Measurements from ENCODE around the gene ZFR.

Gene ZFR

GRCh38 chr5:32482193-32482592 is 37.7 kb upstream of the ZFR start:
- H4K5ac ChIP-seq (ENCODE audit: low read length) = no peak overlapping the region
- H2BK15ac ChIP-seq (replicated peaks; ENCODE audit: low read depth) = no peak overlapping the region
- no peak overlapping the region for H4K8ac ChIP-seq (ENCODE audit: low read depth, low read length)
- H3K4ac ChIP-seq (ENCODE audit: low read depth, low read length) = no peak overlapping the region
- H3K36me3 ChIP-seq (ENCODE audit: control insufficient read depth, insufficient read depth, low read length) = no peaks in the 10 kb centered on the region
- no peaks in the 10 kb centered on the region for H3K4me1 ChIP-seq (ENCODE audit: control insufficient read depth, low read depth, low read length)
- H2AK5ac ChIP-seq (ENCODE audit: low read length) = no peak overlapping the region
- H3K27ac ChIP-seq (ENCODE audit: low read depth, low read length) = no peak overlapping the region
- no peak overlapping the region for H3K18ac ChIP-seq (ENCODE audit: low read length)
- H3K23ac ChIP-seq (ENCODE audit: low read length) = no peak overlapping the region
- no peak overlapping the region for H3K4me3 ChIP-seq (ENCODE audit: low read length)
- H3K27me3 ChIP-seq (ENCODE audit: insufficient read depth, low read length, poor library complexity) = no peaks in the 10 kb centered on the region
- H3K79me1 ChIP-seq (ENCODE audit: low read length) = no peaks in the 10 kb centered on the region
- no peak overlapping the region for H3K4me2 ChIP-seq (ENCODE audit: low read length)
- no peak for DNase-seq
- no peak overlapping the region for H2BK120ac ChIP-seq (ENCODE audit: low read depth, low read length)
- no peak overlapping the region for H2BK5ac ChIP-seq (ENCODE audit: low read length)
- no CpG with 5 or more reads among the region's 2 CpGs for WGBS (ENCODE audit: extremely low coverage, insufficient coverage, low lambda C conversion rate)
- no peak overlapping the region for H3K9ac ChIP-seq (ENCODE audit: low read length)
- no peak overlapping the region for H3K56ac ChIP-seq (ENCODE audit: low read length)
- no peaks in the 10 kb centered on the region for H3K79me2 ChIP-seq (ENCODE audit: control insufficient read depth, insufficient read depth, low read length)

DNA sequence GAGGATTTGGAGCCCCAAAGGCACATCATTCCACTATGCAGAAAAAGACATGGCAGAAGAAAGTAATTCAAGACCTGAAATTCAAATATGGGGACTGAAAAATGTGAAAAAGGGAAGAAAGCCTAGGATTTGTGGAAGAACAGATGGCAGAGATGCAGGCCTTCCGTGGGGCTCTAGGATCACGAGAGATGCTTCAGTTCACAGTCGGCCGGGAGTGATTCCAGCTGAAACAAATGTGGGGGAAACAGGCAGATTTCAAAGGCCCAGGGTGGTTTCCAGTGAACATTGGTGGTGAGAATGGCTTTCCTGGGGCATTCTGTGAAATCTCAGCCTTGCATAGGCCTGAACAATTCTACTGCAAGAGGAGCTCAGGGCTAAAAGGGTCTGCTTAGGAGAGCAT is 34.6 kb upstream of the ZFR start:
- H2AK5ac ChIP-seq (ENCODE audit: low read length) = no peak overlapping the region

DNA sequence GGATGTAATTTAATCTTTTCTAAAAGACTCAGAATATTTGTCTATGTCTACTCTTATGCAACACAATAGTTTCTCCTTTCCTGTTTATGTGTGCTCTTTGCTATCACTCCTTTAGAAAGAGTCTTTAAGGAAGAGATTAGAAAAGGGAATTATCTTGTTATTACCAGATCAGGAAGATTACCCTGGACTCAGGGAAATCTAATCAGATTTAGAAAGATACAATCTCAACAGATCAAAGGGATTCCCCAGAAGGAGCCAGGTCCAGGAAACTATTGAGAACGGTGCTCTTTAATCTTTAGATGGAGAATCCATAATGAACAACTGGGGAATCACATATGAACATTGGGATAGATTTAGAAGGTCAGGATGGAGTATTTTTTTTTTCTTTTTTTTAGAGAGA is 32.4 kb upstream of the ZFR start:
- peaks cover 5% of the 10 kb centered on the region for H3K4me1 ChIP-seq (ENCODE audit: control insufficient read depth, low read depth, low read length)
- DNase-seq = peak; percentile 42
- no peak overlapping the region for H3K9ac ChIP-seq (ENCODE audit: low read length)
- WGBS (ENCODE audit: extremely low coverage, insufficient coverage, low lambda C conversion rate) = no CpG with 5 or more reads among the region's 1 CpG
- no peak overlapping the region for H4K5ac ChIP-seq (ENCODE audit: low read length)
- H3K79me2 ChIP-seq (ENCODE audit: control insufficient read depth, insufficient read depth, low read length) = no peaks in the 10 kb centered on the region
- H3K36me3 ChIP-seq (ENCODE audit: control insufficient read depth, insufficient read depth, low read length) = no peaks in the 10 kb centered on the region
- H2AK5ac ChIP-seq (ENCODE audit: low read length) = no peak overlapping the region
- no peaks in the 10 kb centered on the region for H3K79me1 ChIP-seq (ENCODE audit: low read length)
- no peak overlapping the region for H2BK15ac ChIP-seq (replicated peaks; ENCODE audit: low read depth)
- no peaks in the 10 kb centered on the region for H3K27me3 ChIP-seq (ENCODE audit: insufficient read depth, low read length, poor library complexity)
- no peak overlapping the region for H3K56ac ChIP-seq (ENCODE audit: low read length)
- H2BK120ac ChIP-seq (ENCODE audit: low read depth, low read length) = no peak overlapping the region
- H4K8ac ChIP-seq (ENCODE audit: low read depth, low read length) = no peak overlapping the region
- no peak overlapping the region for H3K27ac ChIP-seq (ENCODE audit: low read depth, low read length)
- H3K18ac ChIP-seq (ENCODE audit: low read length) = no peak overlapping the region
- H3K4ac ChIP-seq (ENCODE audit: low read depth, low read length) = no peak overlapping the region
- no peak overlapping the region for H3K4me3 ChIP-seq (ENCODE audit: low read length)
- no peak overlapping the region for H2BK5ac ChIP-seq (ENCODE audit: low read length)
- no peak overlapping the region for H3K23ac ChIP-seq (ENCODE audit: low read length)
- H3K4me2 ChIP-seq (ENCODE audit: low read length) = no peak overlapping the region

More for the DNA sequence above, 34.6 kb upstream of the ZFR start:
- no peak for DNase-seq
- H3K79me2 ChIP-seq (ENCODE audit: control insufficient read depth, insufficient read depth, low read length) = no peaks in the 10 kb centered on the region
- no peak overlapping the region for H3K23ac ChIP-seq (ENCODE audit: low read length)
- H3K9ac ChIP-seq (ENCODE audit: low read length) = no peak overlapping the region
- H3K18ac ChIP-seq (ENCODE audit: low read length) = no peak overlapping the region
- H3K79me1 ChIP-seq (ENCODE audit: low read length) = no peaks in the 10 kb centered on the region
- H3K4me1 ChIP-seq (ENCODE audit: control insufficient read depth, low read depth, low read length) = peaks cover 2% of the 10 kb centered on the region
- no CpG with 5 or more reads among the region's 4 CpGs for WGBS (ENCODE audit: extremely low coverage, insufficient coverage, low lambda C conversion rate)
- no peak overlapping the region for H3K4me3 ChIP-seq (ENCODE audit: low read length)
- no peaks in the 10 kb centered on the region for H3K36me3 ChIP-seq (ENCODE audit: control insufficient read depth, insufficient read depth, low read length)
- H2BK15ac ChIP-seq (replicated peaks; ENCODE audit: low read depth) = no peak overlapping the region
- H3K27me3 ChIP-seq (ENCODE audit: insufficient read depth, low read length, poor library complexity) = no peaks in the 10 kb centered on the region
- H3K56ac ChIP-seq (ENCODE audit: low read length) = no peak overlapping the region
- no peak overlapping the region for H3K4me2 ChIP-seq (ENCODE audit: low read length)
- H4K5ac ChIP-seq (ENCODE audit: low read length) = no peak overlapping the region
- no peak overlapping the region for H2BK120ac ChIP-seq (ENCODE audit: low read depth, low read length)
- no peak overlapping the region for H3K27ac ChIP-seq (ENCODE audit: low read depth, low read length)
- no peak overlapping the region for H2BK5ac ChIP-seq (ENCODE audit: low read length)
- no peak overlapping the region for H3K4ac ChIP-seq (ENCODE audit: low read depth, low read length)
- H4K8ac ChIP-seq (ENCODE audit: low read depth, low read length) = no peak overlapping the region

DNA sequence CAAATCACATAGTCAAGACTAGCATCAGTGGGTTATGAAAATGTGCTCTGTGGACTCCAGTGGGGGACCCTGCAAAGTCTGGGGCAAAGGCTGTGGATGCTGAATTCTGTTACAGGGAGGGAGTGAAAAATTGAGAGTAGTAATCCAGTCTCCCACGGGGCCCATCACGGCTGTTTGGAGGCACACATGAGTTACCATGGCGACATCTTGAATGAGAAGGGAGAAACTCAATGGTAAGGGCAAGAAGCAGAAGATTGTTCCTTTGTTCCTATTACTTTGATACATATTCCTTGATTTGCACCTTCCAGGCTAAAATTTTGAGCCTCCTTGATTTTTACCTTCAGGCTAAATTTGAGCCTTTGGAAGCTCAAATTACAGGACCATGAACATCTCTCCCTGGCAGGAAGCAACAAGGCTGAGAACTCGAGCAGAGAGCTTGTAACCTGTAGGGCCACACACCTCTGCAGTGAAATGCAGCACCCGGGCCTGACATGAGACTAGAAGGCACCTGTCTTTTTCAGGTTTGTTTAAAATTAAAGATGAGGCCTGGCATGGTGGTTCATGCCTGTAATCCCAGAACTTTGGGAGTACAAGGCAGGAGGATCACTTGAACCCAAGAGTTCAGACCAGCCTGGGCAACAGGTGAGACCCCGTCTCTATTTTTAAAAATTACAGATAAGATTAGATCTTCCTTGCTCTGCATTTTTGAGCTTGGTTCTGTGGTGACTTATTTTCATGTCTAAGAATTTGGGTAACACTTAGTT is 31.0 kb upstream of the ZFR start:
- Histone ChIP-seq H3K4me3 (ENCODE audit: low read length) (no peak overlapping the region), H3K79me1 (ENCODE audit: low read length) (no peaks in the 10 kb centered on the region), H3K36me3 (ENCODE audit: control insufficient read depth, insufficient read depth, low read length) (no peaks in the 10 kb centered on the region), H3K18ac (ENCODE audit: low read length) (peak overlapping the region; percentile 43), H3K27ac (ENCODE audit: low read depth, low read length) (no peak overlapping the region), H3K27me3 (ENCODE audit: insufficient read depth, low read length, poor library complexity) (no peaks in the 10 kb centered on the region), H3K4me2 (ENCODE audit: low read length) (no peak overlapping the region), H4K5ac (ENCODE audit: low read length) (no peak overlapping the region), H3K23ac (ENCODE audit: low read length) (no peak overlapping the region), H3K4ac (ENCODE audit: low read depth, low read length) (no peak overlapping the region), H2BK120ac (ENCODE audit: low read depth, low read length) (no peak overlapping the region), H3K9ac (ENCODE audit: low read length) (no peak overlapping the region), H2BK15ac (replicated peaks; ENCODE audit: low read depth) (no peak overlapping the region), H3K56ac (ENCODE audit: low read length) (no peak overlapping the region), H3K4me1 (ENCODE audit: control insufficient read depth, low read depth, low read length) (peaks cover 5% of the 10 kb centered on the region), H2BK5ac (ENCODE audit: low read length) (no peak overlapping the region), H2AK5ac (ENCODE audit: low read length) (no peak overlapping the region), H3K79me2 (ENCODE audit: control insufficient read depth, insufficient read depth, low read length) (no peaks in the 10 kb centered on the region), H4K8ac (ENCODE audit: low read depth, low read length) (no peak overlapping the region)
- WGBS (ENCODE audit: extremely low coverage, insufficient coverage, low lambda C conversion rate) = no CpG with 5 or more reads among the region's 6 CpGs
- DNase-seq = peak; percentile 53

DNA sequence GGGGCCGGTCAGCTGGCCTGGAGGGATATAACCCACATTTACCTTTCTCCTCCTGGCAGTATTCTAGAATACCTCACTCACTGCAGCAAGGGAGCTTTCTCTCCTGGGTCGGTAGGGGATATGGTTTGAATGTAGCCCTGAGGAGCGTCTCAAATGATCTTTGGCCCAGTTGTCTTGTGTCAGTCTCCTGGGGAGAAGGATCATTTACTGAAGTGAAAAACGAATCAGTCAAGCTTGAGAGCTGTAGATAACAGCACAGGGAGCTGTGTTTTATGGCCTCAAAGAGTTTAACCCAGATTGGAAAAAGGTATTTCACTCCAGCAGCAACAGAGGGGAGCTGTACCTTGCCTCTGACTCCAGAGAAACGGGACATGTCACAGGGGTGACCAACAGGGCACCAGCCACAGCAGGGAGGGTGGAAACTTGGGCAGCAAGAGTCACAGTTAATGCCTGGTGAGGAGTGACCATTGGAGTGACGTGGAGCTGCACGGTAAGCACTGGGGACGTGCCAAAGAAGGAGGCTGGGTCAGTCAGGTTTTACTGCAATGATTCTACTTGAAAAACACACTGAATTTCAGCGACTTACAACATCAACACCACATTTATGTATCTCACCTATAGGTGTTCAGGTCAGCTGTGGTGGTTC is 29.8 kb upstream of the ZFR start:
- Histone ChIP-seq H3K4me2 (ENCODE audit: low read length) (no peak overlapping the region), H3K27me3 (ENCODE audit: insufficient read depth, low read length, poor library complexity) (no peaks in the 10 kb centered on the region), H2BK5ac (ENCODE audit: low read length) (no peak overlapping the region), H2BK15ac (replicated peaks; ENCODE audit: low read depth) (no peak overlapping the region), H3K23ac (ENCODE audit: low read length) (no peak overlapping the region), H3K79me1 (ENCODE audit: low read length) (no peaks in the 10 kb centered on the region), H2AK5ac (ENCODE audit: low read length) (no peak overlapping the region), H3K56ac (ENCODE audit: low read length) (no peak overlapping the region), H4K5ac (ENCODE audit: low read length) (no peak overlapping the region), H3K18ac (ENCODE audit: low read length) (no peak overlapping the region), H3K4me1 (ENCODE audit: control insufficient read depth, low read depth, low read length) (peaks cover 5% of the 10 kb centered on the region), H3K79me2 (ENCODE audit: control insufficient read depth, insufficient read depth, low read length) (no peaks in the 10 kb centered on the region), H3K4me3 (ENCODE audit: low read length) (no peak overlapping the region), H3K36me3 (ENCODE audit: control insufficient read depth, insufficient read depth, low read length) (no peaks in the 10 kb centered on the region), H4K8ac (ENCODE audit: low read depth, low read length) (no peak overlapping the region), H3K4ac (ENCODE audit: low read depth, low read length) (no peak overlapping the region), H3K9ac (ENCODE audit: low read length) (no peak overlapping the region), H2BK120ac (ENCODE audit: low read depth, low read length) (no peak overlapping the region), H3K27ac (ENCODE audit: low read depth, low read length) (no peak overlapping the region)
- no CpG with 5 or more reads among the region's 9 CpGs for WGBS (ENCODE audit: extremely low coverage, insufficient coverage, low lambda C conversion rate)
- DNase-seq = peak; percentile 89

All from mesendoderm (in vitro differentiated cells).